H9 (cell line): ENCODE measurements around the gene FILIP1. TPM values are rescaled to one million over a fixed set of nuclear protein-coding genes. Genes with fewer than 3 reads are reported as not detected.

Experiments
- DNase-seq: peaks from one replicate; pipeline ENCODE4 v3.0.0-alpha.2; 2017
- H2AFZ ChIP-seq: one replicate; pipeline ENCODE4 v1.6.1; 2013; ENCODE audit warnings: mild to moderate bottlenecking, low read length, control low read depth, moderate library complexity
- H2AK5ac ChIP-seq: 2 replicates; pipeline ENCODE4 v1.6.1; 2013; ENCODE audit warnings: low read length, control low read depth, mixed read lengths; ENCODE audit not compliant: insufficient read length
- H2BK120ac ChIP-seq: one replicate; pipeline ENCODE4 v1.6.1; 2013; ENCODE audit warnings: low read depth, mild to moderate bottlenecking, low read length, control low read depth, inconsistent platforms; ENCODE audit not compliant: poor library complexity, severe bottlenecking
- H2BK12ac ChIP-seq: 2 replicates; pipeline ENCODE4 v1.6.1; 2013; ENCODE audit warnings: low read length, control low read depth, mixed read lengths, low read depth; ENCODE audit not compliant: insufficient read length
- H2BK15ac ChIP-seq: 2 replicates; pipeline ENCODE4 v1.6.1; 2013; ENCODE audit warnings: low read depth, low read length, control low read depth
- H2BK20ac ChIP-seq: one replicate; pipeline ENCODE4 v1.6.1; 2013; ENCODE audit warnings: low read depth, mild to moderate bottlenecking, low read length, control low read depth, inconsistent platforms; ENCODE audit not compliant: poor library complexity, severe bottlenecking
- H2BK5ac ChIP-seq: 2 replicates; pipeline ENCODE4 v1.6.1; 2013; ENCODE audit warnings: low read length, control low read depth, mixed read lengths; ENCODE audit not compliant: insufficient read length
- H3K14ac ChIP-seq: 2 replicates; pipeline ENCODE4 v1.6.1; 2013; ENCODE audit warnings: low read length, control low read depth; ENCODE audit not compliant: insufficient read depth
- H3K18ac ChIP-seq: 2 replicates; pipeline ENCODE4 v1.6.1; 2013; ENCODE audit warnings: low read depth, mild to moderate bottlenecking, mixed read lengths, low read length, control low read depth; ENCODE audit not compliant: insufficient read length
- H3K23ac ChIP-seq: 2 replicates; pipeline ENCODE4 v1.6.1; 2013; ENCODE audit warnings: low read length, control low read depth, mixed read lengths, low read depth; ENCODE audit not compliant: insufficient read length
- H3K23me2 ChIP-seq: 2 replicates; pipeline ENCODE4 v1.6.1; 2013; ENCODE audit warnings: low read depth, mild to moderate bottlenecking, mixed read lengths, low read length, control low read depth; ENCODE audit not compliant: insufficient read length, poor library complexity, severe bottlenecking
- H3K27ac ChIP-seq: 2 replicates; pipeline ENCODE4 v1.5.1; 2013; ENCODE audit warnings: low read length, control low read depth, mixed read lengths, low read depth; ENCODE audit not compliant: insufficient read length
- H3K27me3 ChIP-seq: 2 replicates; pipeline ENCODE4 v1.6.1; 2013; ENCODE audit warnings: low read length, control low read depth, inconsistent platforms; ENCODE audit not compliant: insufficient read depth
- H3K4ac ChIP-seq: 2 replicates; pipeline ENCODE4 v1.6.1; 2013; ENCODE audit warnings: low read depth, mild to moderate bottlenecking, control low read depth, inconsistent platforms, low read length, moderate library complexity
- H3K4me1 ChIP-seq: 2 replicates; pipeline ENCODE4 v1.6.1; 2013; ENCODE audit warnings: low read length, control low read depth, inconsistent platforms; ENCODE audit not compliant: insufficient read depth
- H3K4me2 ChIP-seq: 2 replicates; pipeline ENCODE4 v1.6.1; 2013; ENCODE audit warnings: low read length, control low read depth, mixed read lengths; ENCODE audit not compliant: insufficient read length, insufficient read depth
- H3K56ac ChIP-seq: 2 replicates; pipeline ENCODE4 v1.6.1; 2013; ENCODE audit warnings: low read depth, mild to moderate bottlenecking, mixed read lengths, low read length, control low read depth; ENCODE audit not compliant: insufficient read length
- H3K79me1 ChIP-seq: 2 replicates; pipeline ENCODE4 v1.6.1; 2013; ENCODE audit warnings: low read depth, mild to moderate bottlenecking, moderate library complexity, low read length, control low read depth, inconsistent platforms; ENCODE audit not compliant: insufficient read depth, poor library complexity, severe bottlenecking
- H3K79me2 ChIP-seq: 2 replicates; pipeline ENCODE4 v1.6.1; 2013; ENCODE audit warnings: low read length, control low read depth, inconsistent platforms; ENCODE audit not compliant: insufficient read depth
- H3K9ac ChIP-seq: 2 replicates; pipeline ENCODE4 v1.6.1; 2013; ENCODE audit warnings: low read length, control low read depth, mixed read lengths; ENCODE audit not compliant: insufficient read length; ENCODE audit errors: extremely low read depth
- H3K9me3 ChIP-seq: one replicate; pipeline ENCODE4 v1.6.1; 2013; ENCODE audit warnings: low read depth, low read length, inconsistent platforms; ENCODE audit not compliant: control insufficient read depth
- H3T11ph ChIP-seq: one replicate; pipeline ENCODE4 v1.6.1; 2013; ENCODE audit warnings: mild to moderate bottlenecking, low read length, control low read depth, inconsistent platforms
- H4K20me1 ChIP-seq: one replicate; pipeline ENCODE4 v1.6.1; 2013; ENCODE audit not compliant: control insufficient read depth, insufficient read length, insufficient read depth
- H4K5ac ChIP-seq: 2 replicates; pipeline ENCODE4 v1.6.1; 2013; ENCODE audit warnings: low read depth, mild to moderate bottlenecking, mixed read lengths, low read length, control low read depth; ENCODE audit not compliant: insufficient read length
- H4K8ac ChIP-seq: replicated peaks from 2 replicates; pipeline ENCODE4 v1.6.1; 2013; ENCODE audit warnings: low read length, control low read depth, mixed read lengths, low read depth; ENCODE audit not compliant: insufficient read length
- H4K91ac ChIP-seq: 2 replicates; pipeline ENCODE4 v1.6.1; 2013; ENCODE audit warnings: low read depth, mild to moderate bottlenecking, moderate library complexity, mixed read lengths, low read length, control low read depth; ENCODE audit not compliant: insufficient read length
- H3K27ac Mint-ChIP-seq, 3 experiments: 2 replicates in 2 of 3; 3 replicates in 1 of 3; pipeline ENCODE4 v1.8.0; 2020 to 2021; ENCODE audit warnings: mixed read lengths in 3 of 3, mild to moderate bottlenecking in 1 of 3, moderate library complexity in 1 of 3
- H3K27me3 Mint-ChIP-seq: 2 replicates; pipeline ENCODE4 v1.8.0; 2021; ENCODE audit warnings: low read depth, mild to moderate bottlenecking, moderate library complexity, mixed read lengths
- H3K36me3 Mint-ChIP-seq, 3 experiments: 2 replicates in 2 of 3; 3 replicates in 1 of 3; pipeline ENCODE4 v1.8.0; 2020 to 2021; ENCODE audit warnings: low read depth in 3 of 3, mixed read lengths in 3 of 3; ENCODE audit not compliant: insufficient read depth in 1 of 3
- H3K4me1 Mint-ChIP-seq, 2 experiments: 2 replicates each; pipeline ENCODE4 v1.8.0; 2020; ENCODE audit warnings: mixed read lengths in 2 of 2
- H3K4me3 Mint-ChIP-seq, 2 experiments: 2 replicates in 1 of 2; 3 replicates in 1 of 2; pipeline ENCODE4 v1.8.0; 2020 to 2021; ENCODE audit warnings: mild to moderate bottlenecking in 2 of 2, mixed read lengths in 2 of 2, moderate library complexity in 1 of 2
- H3K9me3 Mint-ChIP-seq, 2 experiments: 2 replicates in 1 of 2; 3 replicates in 1 of 2; pipeline ENCODE4 v1.8.0; 2020; ENCODE audit warnings: mild to moderate bottlenecking in 2 of 2, mixed read lengths in 2 of 2, moderate library complexity in 1 of 2
- CTCF ChIP-seq: fragments of 200-600 bp; sonication (generic); conservative IDR thresholded peaks from 3 replicates; pipeline ENCODE4 v1.8.0; 2021; ENCODE audit warnings: antibody characterized with exemption, mild to moderate bottlenecking
- WGBS: extraction: QIAGEN DNeasy Blood & Tissue Kit; methylation state at CpG from one replicate; pipeline ENCODE4 v1.1.7; 2013; ENCODE audit warnings: missing lambda C conversion rate, low lambda C conversion rate, mixed read lengths; ENCODE audit not compliant: insufficient read length; ENCODE audit errors: extremely low coverage; 5-methylcytosine and 5-hydroxymethylcytosine counted together
- total RNA-seq: library from RNA; stranded (reverse); gene quantifications from 2 replicates; pipeline ENCODE4 v1.2.1, GENCODE V29; 2021

Gene FILIP1
- total RNA-seq, 1 experiment from 2014 or later, result 10.5 TPM

- H3K27ac Mint-ChIP-seq, result no peak overlapping the region
- no peak overlapping the region for H3K9ac ChIP-seq
- H3K4me2 ChIP-seq, result no peak overlapping the region
- no peak overlapping the region for H2AK5ac ChIP-seq
- H3K23ac ChIP-seq, result no peak overlapping the region
- no peak overlapping the region for H2BK15ac ChIP-seq
- H3T11ph ChIP-seq, result no peak overlapping the region
- no peaks in the 10 kb centered on the region for H3K4me1 ChIP-seq
- no peak overlapping the region for H3K4ac ChIP-seq
- no peaks in the 10 kb centered on the region for H3K27me3 Mint-ChIP-seq
- H4K20me1 ChIP-seq, result no peaks in the 10 kb centered on the region
- no peak overlapping the region for H2BK5ac ChIP-seq
- no peak overlapping the region for H4K91ac ChIP-seq
- H3K79me1 ChIP-seq, result no peaks in the 10 kb centered on the region
- DNase-seq, result no peak
- no peak overlapping the region for H4K5ac ChIP-seq
- H3K27me3 ChIP-seq, result no peaks in the 10 kb centered on the region
- no peak overlapping the region for H3K18ac ChIP-seq
- H3K27ac ChIP-seq, result no peak overlapping the region
- no peaks in the 10 kb centered on the region for H3K23me2 ChIP-seq
- H3K4me1 Mint-ChIP-seq, result no peaks in the 10 kb centered on the region
- H3K79me2 ChIP-seq, result no peaks in the 10 kb centered on the region
- no CpG with 5 or more reads among the region's 3 CpGs for WGBS
- no peak overlapping the region for H2BK120ac ChIP-seq
- H2BK20ac ChIP-seq, result no peak overlapping the region
- TF ChIP-seq CTCF, result no peak
- H3K9me3 Mint-ChIP-seq, result no peaks in the 10 kb centered on the region
- no peak overlapping the region for H2AFZ ChIP-seq
- H3K56ac ChIP-seq, result no peak overlapping the region
- H3K14ac ChIP-seq, result no peak overlapping the region
- H2BK12ac ChIP-seq, result no peak overlapping the region
- no peaks in the 10 kb centered on the region for H3K36me3 Mint-ChIP-seq
- H4K8ac ChIP-seq, result no peak overlapping the region
- H3K4me3 Mint-ChIP-seq, result no peak overlapping the region
- H3K9me3 ChIP-seq, result no peaks in the 10 kb centered on the region
Observed at GRCh38 chr6:75306064-75306463, 187.5 kb downstream of the FILIP1 start.
